Measurements from ENCODE around the gene CRTC3. TPM values are rescaled to one million over a fixed set of nuclear protein-coding genes. Genes with fewer than 3 reads are reported as not detected.
A peak's percentile ranks its signal among the peaks of the same experiment; 100 is the strongest.

CRTC3 gene
- total RNA-seq, 3 donors from 2014 or later, result 21.6 to 53.6 (median 21.7) TPM

DNA sequence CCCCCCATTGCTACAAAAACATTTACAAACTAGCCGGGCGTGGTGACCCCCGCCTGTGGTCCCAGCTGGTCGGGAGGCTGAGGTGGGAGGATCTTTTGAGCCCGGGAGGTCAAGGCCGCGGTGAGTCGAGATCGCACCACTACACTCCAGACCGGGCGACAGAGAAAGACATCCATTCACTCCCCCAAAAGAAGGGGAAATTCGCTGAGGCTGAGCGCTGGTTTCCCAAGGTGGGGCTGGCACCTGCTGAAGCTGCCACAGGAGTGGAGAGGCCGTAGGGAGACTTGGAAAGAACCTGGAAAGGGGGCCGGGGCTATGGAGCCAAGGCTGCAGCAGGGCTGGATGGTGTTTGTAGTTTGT lies 732 bp upstream of the CRTC3 start:
- intact Hi-C loops (cut with DNase I, micrococcal nuclease), result loop anchor here in 1 of 2 donors (10.0 kb wide), 1 partner anchor 356 kb away; the partner anchor contains the start of gene FES
- H3K4me3 ChIP-seq, result no peak overlapping the region
- no peak for TF ChIP-seq CTCF (IDR thresholded peaks at IDR 0.05)
- DNase-seq, result no peak
- no peaks in the 10 kb centered on the region for H3K36me3 ChIP-seq (ENCODE audit: low read depth)
- H3K9me3 ChIP-seq, result no peaks in the 10 kb centered on the region
- no peak for ATAC-seq
- H3K4me1 ChIP-seq (ENCODE audit: low read depth), result no peaks in the 10 kb centered on the region

DNA sequence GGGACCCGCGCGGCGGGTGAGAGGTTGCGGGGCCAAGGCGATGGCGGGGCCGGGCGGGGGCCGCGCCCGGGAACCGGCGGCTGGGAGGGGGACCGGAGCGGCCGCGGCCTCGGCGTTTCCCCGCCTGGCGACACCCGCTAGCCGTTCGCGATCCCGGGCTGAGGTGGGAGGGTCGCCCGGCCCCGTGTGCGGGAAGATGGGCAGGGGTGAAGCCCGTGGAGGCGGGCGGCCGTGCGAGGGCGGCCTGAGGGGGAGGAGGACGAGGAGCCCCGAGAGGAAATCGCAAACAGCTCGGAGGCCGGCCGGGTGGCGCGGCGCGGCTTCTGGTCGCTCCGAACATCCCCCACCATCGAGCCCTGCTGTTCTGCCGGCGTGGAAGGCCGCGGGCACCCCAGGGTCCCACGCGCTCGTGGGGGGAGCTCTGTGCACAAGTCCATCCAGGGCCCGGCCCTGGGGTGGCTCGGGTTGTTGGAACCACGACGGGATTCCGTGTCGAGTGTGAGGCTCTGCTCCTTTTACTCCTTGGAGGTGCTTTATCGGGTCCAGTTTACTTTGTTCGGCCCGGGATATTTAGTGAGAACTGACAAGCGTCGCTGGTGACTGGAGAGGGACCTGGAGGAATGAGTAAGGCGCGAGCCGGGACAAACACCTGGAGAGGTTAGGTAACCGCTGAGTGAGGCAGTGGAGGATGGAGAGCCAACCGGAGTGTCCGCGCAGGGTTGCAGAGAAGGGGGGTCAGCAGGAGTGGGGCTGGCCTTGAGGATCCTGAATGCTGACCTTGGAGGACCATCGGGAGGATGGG lies 728 bp downstream of the CRTC3 start:
- intact Hi-C loops (cut with DNase I, micrococcal nuclease), result no loop called here
- peak; percentile 61 for ATAC-seq

GRCh38 chr15:90531147-90531546 lies 1.4 kb downstream of the CRTC3 start:
- ATAC-seq (no peak), DNase-seq (no peak)
- Histone ChIP-seq H3K4me1 (ENCODE audit: low read depth) (no peaks in the 10 kb centered on the region), H3K36me3 (ENCODE audit: low read depth) (no peaks in the 10 kb centered on the region), H3K4me3 (no peak overlapping the region), H3K9me3 (no peaks in the 10 kb centered on the region)
- intact Hi-C loops (cut with DNase I, micrococcal nuclease), result no loop called here
- TF ChIP-seq CTCF (IDR thresholded peaks at IDR 0.05), result no peak

More for the DNA sequence above, 728 bp downstream of the CRTC3 start:
- TF ChIP-seq CTCF (IDR thresholded peaks at IDR 0.05), result no peak
- Histone ChIP-seq H3K9me3 (no peaks in the 10 kb centered on the region), H3K4me3 (peak overlapping the region; percentile 53), H3K4me1 (ENCODE audit: low read depth) (no peaks in the 10 kb centered on the region), H3K36me3 (ENCODE audit: low read depth) (no peaks in the 10 kb centered on the region)
- DNase-seq, result peak; percentile 49 to 73 (median 71)

GRCh38 chr15:90535254-90535653 lies 5.5 kb downstream of the CRTC3 start:
- no peak overlapping the region for H3K4me3 ChIP-seq
- H3K9me3 ChIP-seq, result no peaks in the 10 kb centered on the region
- ATAC-seq (no peak), DNase-seq (no peak)
- H3K36me3 ChIP-seq (ENCODE audit: low read depth), result no peaks in the 10 kb centered on the region
- no peak for TF ChIP-seq CTCF (IDR thresholded peaks at IDR 0.05)
- no peaks in the 10 kb centered on the region for H3K4me1 ChIP-seq (ENCODE audit: low read depth)
- intact Hi-C loops (cut with DNase I, micrococcal nuclease), result no loop called here

- Histone ChIP-seq H3K9me3 (no peaks in the 10 kb centered on the region), H3K4me3 (no peak overlapping the region), H3K36me3 (ENCODE audit: low read depth) (no peaks in the 10 kb centered on the region), H3K4me1 (ENCODE audit: low read depth) (no peaks in the 10 kb centered on the region)
- ATAC-seq (peak; percentile 14), DNase-seq (no peak)
- intact Hi-C loops (cut with DNase I, micrococcal nuclease), result no loop called here
- TF ChIP-seq CTCF (IDR thresholded peaks at IDR 0.05), result no peak
Measured at GRCh38 chr15:90539789-90540188, 10.1 kb downstream of the CRTC3 start.
